GM23338 (cell line): ENCODE measurements around the gene TTPAL. TPM values are rescaled to one million over a fixed set of nuclear protein-coding genes. Genes with fewer than 3 reads are reported as not detected.

Experiments used
- ATAC-seq: fragments of 200-7000 bp; cut with Tn5 transposase; 3 replicates; pipeline ENCODE4 v1.9.1; 2020
- DNase-seq: peaks from one replicate; pipeline ENCODE4 v3.0.0-alpha.2; 2015; ENCODE audit warnings: low spot score
- H2AFZ ChIP-seq: fragments of 200-600 bp; sonication (generic); 2 replicates; pipeline ENCODE4 v1.8.0; 2016; ENCODE audit warnings: antibody characterized with exemption, mild to moderate bottlenecking, moderate library complexity
- H3F3A ChIP-seq: fragments of 200-600 bp; sonication (generic); replicated peaks from 2 replicates; pipeline ENCODE4 v1.8.0; 2017; ENCODE audit warnings: antibody characterized with exemption, mixed run types, low read depth
- H3K27ac ChIP-seq: fragments of 200-600 bp; sonication (generic); 2 replicates; pipeline ENCODE4 v1.6.1; 2016; ENCODE audit warnings: low read depth
- H3K27me3 ChIP-seq: fragments of 200-600 bp; sonication (generic); 2 replicates; pipeline ENCODE4 v1.8.0; 2016; ENCODE audit warnings: mild to moderate bottlenecking, mixed run types, moderate library complexity; ENCODE audit not compliant: insufficient read depth
- H3K36me3 ChIP-seq: fragments of 200-600 bp; sonication (generic); 2 replicates; pipeline ENCODE4 v1.8.0; 2016; ENCODE audit warnings: mild to moderate bottlenecking; ENCODE audit not compliant: insufficient read depth
- H3K4me1 ChIP-seq: fragments of 200-600 bp; sonication (generic); 2 replicates; pipeline ENCODE4 v1.8.0; 2016; ENCODE audit warnings: mild to moderate bottlenecking, moderate library complexity; ENCODE audit not compliant: insufficient read depth
- H3K4me2 ChIP-seq: fragments of 200-600 bp; sonication (generic); 2 replicates; pipeline ENCODE4 v1.7.1; 2017; ENCODE audit warnings: mixed run types
- H3K4me3 ChIP-seq: fragments of 200-600 bp; sonication (generic); 2 replicates; pipeline ENCODE4 v1.6.1; 2016; ENCODE audit warnings: mixed run types
- H3K79me2 ChIP-seq: fragments of 200-600 bp; sonication (generic); replicated peaks from 2 replicates; pipeline ENCODE4 v1.8.0; 2017; ENCODE audit warnings: mild to moderate bottlenecking; ENCODE audit not compliant: insufficient read depth
- H3K9me2 ChIP-seq: fragments of 200-600 bp; sonication (generic); 2 replicates; pipeline ENCODE4 v1.8.0; 2017; ENCODE audit not compliant: insufficient read depth
- H4K20me1 ChIP-seq: fragments of 200-600 bp; sonication (generic); replicated peaks from 2 replicates; pipeline ENCODE4 v1.8.0; 2017; ENCODE audit warnings: mild to moderate bottlenecking; ENCODE audit not compliant: insufficient read depth
- H3K27ac Mint-ChIP-seq: 2 replicates; pipeline ENCODE4 v1.8.0; 2020; ENCODE audit warnings: inconsistent platforms, mild to moderate bottlenecking, moderate library complexity, mixed read lengths
- H3K27me3 Mint-ChIP-seq: 3 replicates; pipeline ENCODE4 v1.8.0; 2022; ENCODE audit warnings: low read depth, mild to moderate bottlenecking, moderate library complexity, mixed read lengths, inconsistent platforms; ENCODE audit not compliant: insufficient read depth, poor library complexity
- H3K36me3 Mint-ChIP-seq: 3 replicates; pipeline ENCODE4 v1.8.0; 2021; ENCODE audit warnings: low read depth, mild to moderate bottlenecking, inconsistent platforms, moderate library complexity, mixed read lengths
- H3K4me1 Mint-ChIP-seq: 3 replicates; pipeline ENCODE4 v1.8.0; 2020; ENCODE audit warnings: mild to moderate bottlenecking, inconsistent platforms, mixed read lengths
- H3K4me3 Mint-ChIP-seq: 3 replicates; pipeline ENCODE4 v1.8.0; 2021; ENCODE audit warnings: moderate library complexity, mild to moderate bottlenecking, inconsistent platforms, mixed read lengths
- H3K9me3 Mint-ChIP-seq: 3 replicates; pipeline ENCODE4 v1.8.0; 2020; ENCODE audit warnings: moderate library complexity, mild to moderate bottlenecking, inconsistent platforms, mixed read lengths
- CREB1 ChIP-seq: fragments of 250-450 bp; sonication (Bioruptor Pico); IDR thresholded peaks from 2 replicates; pipeline ENCODE4 v1.5.0; 2020; ENCODE audit warnings: low read depth, mild to moderate bottlenecking, moderate library complexity
- EZH2 ChIP-seq: fragments of 200-600 bp; sonication (generic); IDR thresholded peaks from one replicate; pipeline ENCODE4 v1.8.0; 2017; ENCODE audit warnings: antibody characterized with exemption, mild to moderate bottlenecking, low read depth; ENCODE audit not compliant: unreplicated experiment
- EZH2phosphoT487 ChIP-seq: fragments of 200-600 bp; sonication (generic); IDR thresholded peaks from one replicate; pipeline ENCODE4 v1.8.1; 2018; ENCODE audit warnings: antibody characterized with exemption; ENCODE audit not compliant: unreplicated experiment
- JUNB ChIP-seq: IDR thresholded peaks from one replicate; pipeline ENCODE4 v1.6.1; 2016; ENCODE audit warnings: antibody characterized with exemption; ENCODE audit not compliant: unreplicated experiment
- NANOG ChIP-seq: IDR thresholded peaks from 2 replicates; pipeline ENCODE4 v1.6.1; 2016; ENCODE audit warnings: antibody characterized with exemption, borderline replicate concordance
- STAT1 ChIP-seq: IDR thresholded peaks from one replicate; pipeline ENCODE4 v1.6.1; 2016; ENCODE audit warnings: antibody characterized with exemption; ENCODE audit not compliant: unreplicated experiment
- ZNF462 ChIP-seq: fragments of 250-450 bp; sonication (Bioruptor Pico); IDR thresholded peaks from 2 replicates; pipeline ENCODE4 v1.5.0; 2020; ENCODE audit warnings: mild to moderate bottlenecking, moderate library complexity
- polyA plus RNA-seq: library from polyadenylated mRNA; unstranded; fragments of >200 nt; fragmentation: Nextera tagmentation; extraction: Ambion mirVana; gene quantifications from 2 replicates; pipeline ENCODE4 v1.2.1, GENCODE V29; 2016
- total RNA-seq: library from RNA; depleted of rRNA; stranded (reverse); fragments of >200 nt; shearing (Covaris generic); gene quantifications from 2 replicates; pipeline ENCODE4 v1.2.3, GENCODE V29; 2014
- TF ChIP-seq, protein P1 (sequence below): IDR thresholded peaks from one replicate; pipeline ENCODE4 v1.6.1; 2018; ENCODE audit warnings: antibody characterized with exemption; ENCODE audit not compliant: unreplicated experiment
- TF ChIP-seq, protein P2 (sequence below), 2 experiments: fragments of 200-600 bp in 1 of 2; sonication (generic) in 1 of 2; conservative IDR thresholded peaks; 2 replicates each; pipeline versions ENCODE4 v1.5.1 to v1.6.1; 2016 to 2017; ENCODE audit warnings: antibody characterized with exemption in 2 of 2, low read depth in 2 of 2, mild to moderate bottlenecking in 2 of 2, moderate library complexity in 1 of 2

TTPAL gene
- total and polyA plus RNA-seq, 2 experiments from 2014 or later, result 3.7 to 10.2 TPM

- Mint-ChIP-seq H3K4me1 (no peaks in the 10 kb centered on the region), H3K36me3 (peaks cover 31% of the 10 kb centered on the region), H3K27ac (no peak overlapping the region), H3K4me3 (no peak overlapping the region), H3K27me3 (peaks cover 1% of the 10 kb centered on the region), H3K9me3 (no peaks in the 10 kb centered on the region)
- no peak overlapping the region for H3K4me3 ChIP-seq
- no peak for ATAC-seq
- peaks cover 14% of the 10 kb centered on the region; the same call in 1 of the 2 replicates for H3K36me3 ChIP-seq
- H3K27ac ChIP-seq, result no peak overlapping the region
- no peak overlapping the region for H2AFZ ChIP-seq
- no peaks in the 10 kb centered on the region for H3K27me3 ChIP-seq
- no peaks in the 10 kb centered on the region; the same call in none of the 2 replicates for H4K20me1 ChIP-seq
- TF ChIP-seq, protein P1, sequence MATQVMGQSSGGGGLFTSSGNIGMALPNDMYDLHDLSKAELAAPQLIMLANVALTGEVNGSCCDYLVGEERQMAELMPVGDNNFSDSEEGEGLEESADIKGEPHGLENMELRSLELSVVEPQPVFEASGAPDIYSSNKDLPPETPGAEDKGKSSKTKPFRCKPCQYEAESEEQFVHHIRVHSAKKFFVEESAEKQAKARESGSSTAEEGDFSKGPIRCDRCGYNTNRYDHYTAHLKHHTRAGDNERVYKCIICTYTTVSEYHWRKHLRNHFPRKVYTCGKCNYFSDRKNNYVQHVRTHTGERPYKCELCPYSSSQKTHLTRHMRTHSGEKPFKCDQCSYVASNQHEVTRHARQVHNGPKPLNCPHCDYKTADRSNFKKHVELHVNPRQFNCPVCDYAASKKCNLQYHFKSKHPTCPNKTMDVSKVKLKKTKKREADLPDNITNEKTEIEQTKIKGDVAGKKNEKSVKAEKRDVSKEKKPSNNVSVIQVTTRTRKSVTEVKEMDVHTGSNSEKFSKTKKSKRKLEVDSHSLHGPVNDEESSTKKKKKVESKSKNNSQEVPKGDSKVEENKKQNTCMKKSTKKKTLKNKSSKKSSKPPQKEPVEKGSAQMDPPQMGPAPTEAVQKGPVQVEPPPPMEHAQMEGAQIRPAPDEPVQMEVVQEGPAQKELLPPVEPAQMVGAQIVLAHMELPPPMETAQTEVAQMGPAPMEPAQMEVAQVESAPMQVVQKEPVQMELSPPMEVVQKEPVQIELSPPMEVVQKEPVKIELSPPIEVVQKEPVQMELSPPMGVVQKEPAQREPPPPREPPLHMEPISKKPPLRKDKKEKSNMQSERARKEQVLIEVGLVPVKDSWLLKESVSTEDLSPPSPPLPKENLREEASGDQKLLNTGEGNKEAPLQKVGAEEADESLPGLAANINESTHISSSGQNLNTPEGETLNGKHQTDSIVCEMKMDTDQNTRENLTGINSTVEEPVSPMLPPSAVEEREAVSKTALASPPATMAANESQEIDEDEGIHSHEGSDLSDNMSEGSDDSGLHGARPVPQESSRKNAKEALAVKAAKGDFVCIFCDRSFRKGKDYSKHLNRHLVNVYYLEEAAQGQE, result no peak
- TF ChIP-seq ZNF462 (CRISPR knock-in tag) (no peak), NANOG (no peak), EZH2phosphoT487 (no peak), STAT1 (no peak), EZH2 (no peak), CREB1 (CRISPR knock-in tag) (no peak), JUNB (no peak)
- TF ChIP-seq, protein P2, sequence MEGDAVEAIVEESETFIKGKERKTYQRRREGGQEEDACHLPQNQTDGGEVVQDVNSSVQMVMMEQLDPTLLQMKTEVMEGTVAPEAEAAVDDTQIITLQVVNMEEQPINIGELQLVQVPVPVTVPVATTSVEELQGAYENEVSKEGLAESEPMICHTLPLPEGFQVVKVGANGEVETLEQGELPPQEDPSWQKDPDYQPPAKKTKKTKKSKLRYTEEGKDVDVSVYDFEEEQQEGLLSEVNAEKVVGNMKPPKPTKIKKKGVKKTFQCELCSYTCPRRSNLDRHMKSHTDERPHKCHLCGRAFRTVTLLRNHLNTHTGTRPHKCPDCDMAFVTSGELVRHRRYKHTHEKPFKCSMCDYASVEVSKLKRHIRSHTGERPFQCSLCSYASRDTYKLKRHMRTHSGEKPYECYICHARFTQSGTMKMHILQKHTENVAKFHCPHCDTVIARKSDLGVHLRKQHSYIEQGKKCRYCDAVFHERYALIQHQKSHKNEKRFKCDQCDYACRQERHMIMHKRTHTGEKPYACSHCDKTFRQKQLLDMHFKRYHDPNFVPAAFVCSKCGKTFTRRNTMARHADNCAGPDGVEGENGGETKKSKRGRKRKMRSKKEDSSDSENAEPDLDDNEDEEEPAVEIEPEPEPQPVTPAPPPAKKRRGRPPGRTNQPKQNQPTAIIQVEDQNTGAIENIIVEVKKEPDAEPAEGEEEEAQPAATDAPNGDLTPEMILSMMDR (conservative IDR thresholded peaks at IDR 0.05; ENCODE audit: low read depth in 2 of 2), result no peak
- H3F3A ChIP-seq, result no peaks in the 10 kb centered on the region
- no peaks in the 10 kb centered on the region for H3K79me2 ChIP-seq
- H3K4me2 ChIP-seq, result no peak overlapping the region
- H3K9me2 ChIP-seq, result no peaks in the 10 kb centered on the region
- H3K4me1 ChIP-seq, result no peaks in the 10 kb centered on the region
- DNase-seq, result no peak
Observed at GRCh38 chr20:44485078-44485829, 9.6 kb downstream of the TTPAL start.
